Measurements from ENCODE around the gene FAM20C. TPM values are rescaled to one million over a fixed set of nuclear protein-coding genes. Genes with fewer than 3 reads are reported as not detected.

FAM20C gene
- total RNA-seq, 1 experiment from 2014 or later = 87.9 TPM

Other genes starting within 250 kb of the FAM20C start
- not detected in 2 replicates for gene FOXL3, start 97.6 kb downstream of the FAM20C start, total RNA-seq (2014; rRNA removed)

All from PC-3 (cell line).